GM18507 (cell line): ENCODE measurements around the gene LIMS2.

Experiments used
- DNase-seq: peaks from one replicate; pipeline ENCODE4 v3.0.0; 2011; ENCODE audit warnings: low read depth; ENCODE audit not compliant: insufficient read length; ENCODE audit errors: extremely low spot score
- FAIRE-seq: peaks from 2 replicates; lab custom pipeline; 2011; peaks lifted over from hg19 to GRCh38; lab: Jason Lieb, UNC

LIMS2 gene

GRCh38 chr2:127593228-127594115, 81.9 kb downstream of the LIMS2 start:
- DNase-seq (no peak), FAIRE-seq (no peak)

GRCh38 chr2:127592761-127593227, 82.5 kb downstream of the LIMS2 start:
- FAIRE-seq (no peak), DNase-seq (no peak)

- DNase-seq (peak; percentile 70), FAIRE-seq (peak; percentile 85)
These were observed 84.0 kb downstream of the LIMS2 start for GRCh38 chr2:127591221-127591923.

DNA sequence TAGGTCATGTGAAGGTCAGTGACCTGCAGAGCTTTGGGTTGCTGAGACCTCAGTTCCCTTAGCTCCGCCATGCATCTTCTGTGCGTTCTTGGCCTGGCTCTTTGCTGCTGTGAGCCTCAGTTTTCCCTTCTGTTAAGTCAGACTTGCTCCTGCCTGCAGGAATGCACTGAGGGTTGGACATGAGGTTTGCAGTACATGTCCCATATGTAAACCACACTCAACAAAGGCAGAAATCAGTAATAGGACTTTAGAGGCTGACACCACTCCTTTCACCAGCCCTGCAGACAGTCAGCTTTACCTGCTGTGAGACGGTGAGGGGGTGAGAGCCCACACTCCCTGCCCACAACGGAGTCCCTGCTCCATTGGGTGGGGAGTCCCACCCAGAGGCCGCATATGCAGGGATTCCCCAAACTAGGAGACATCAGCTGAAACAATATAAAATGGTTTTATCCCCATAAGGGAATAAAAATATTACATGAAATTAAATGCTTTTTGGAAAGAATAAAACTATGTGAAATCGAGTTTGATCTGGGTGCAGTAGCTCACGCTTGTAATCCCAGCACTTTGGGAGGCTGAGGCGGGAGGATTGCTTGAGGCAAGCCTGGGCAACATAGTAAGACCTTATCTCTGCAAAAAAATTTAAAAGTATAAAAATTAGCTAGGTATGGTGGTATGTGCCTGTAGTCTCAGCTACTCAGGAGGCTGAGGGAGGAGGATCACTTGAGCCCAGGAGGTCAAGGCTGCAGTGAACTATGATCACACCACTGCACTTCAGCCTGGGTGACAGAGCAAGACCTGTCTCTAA, 84.7 kb downstream of the LIMS2 start:
- FAIRE-seq (no peak), DNase-seq (no peak)

DNA sequence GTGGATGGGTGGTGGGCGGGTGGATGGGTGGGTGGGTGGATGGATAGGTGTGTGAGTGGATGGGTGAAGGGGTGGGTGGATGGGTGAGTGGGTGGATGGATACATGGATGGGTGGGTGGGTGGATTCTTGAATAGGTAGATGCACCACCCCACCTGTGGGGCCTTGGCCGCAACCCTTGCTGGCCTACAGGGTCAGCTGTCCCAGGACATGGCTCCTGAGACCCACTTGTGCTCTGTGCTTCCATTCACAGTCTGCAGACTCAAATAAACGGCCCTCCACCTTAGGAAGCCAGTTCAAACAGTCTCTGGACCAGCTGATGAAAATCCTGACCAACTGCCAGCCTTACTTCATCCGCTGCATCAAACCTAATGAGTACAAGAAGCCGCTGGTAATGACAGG, 85.5 kb downstream of the LIMS2 start:
- FAIRE-seq (no peak), DNase-seq (no peak)

DNA sequence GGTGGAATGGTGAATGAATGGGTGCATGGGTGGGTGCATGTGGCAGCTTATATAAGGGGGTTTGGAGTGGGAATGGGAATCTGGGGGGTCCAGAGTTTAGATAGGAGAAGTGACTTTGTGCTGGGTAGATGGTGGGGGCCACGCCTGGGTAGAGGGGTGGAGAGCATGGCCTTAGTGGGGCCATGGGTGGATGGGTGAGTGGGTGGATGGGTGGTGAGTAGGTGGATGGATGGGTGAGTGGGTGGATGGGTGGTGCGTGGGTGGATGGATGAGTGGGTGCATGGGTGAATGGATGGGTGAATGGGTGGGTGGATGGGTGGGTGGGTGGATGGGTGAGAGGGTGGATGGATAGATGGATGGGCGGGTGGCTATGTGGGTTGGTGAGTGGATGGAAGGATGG, 86.0 kb downstream of the LIMS2 start:
- FAIRE-seq (no peak), DNase-seq (no peak)
